Karpas-422 (cell line): ENCODE measurements around the gene NAV2. TPM values are rescaled to one million over a fixed set of nuclear protein-coding genes. Genes with fewer than 3 reads are reported as not detected.
A peak's percentile ranks its signal among the peaks of the same experiment; 100 is the strongest.

Experiments used
- DNase-seq: peaks from one replicate; pipeline ENCODE4 v3.0.0-alpha.2; 2015
- H2AFZ ChIP-seq: fragments of 200-600 bp; sonication (generic); 2 replicates; pipeline ENCODE4 v1.6.1; 2014; ENCODE audit warnings: antibody characterized with exemption, low read length, mixed read lengths
- H3K27ac ChIP-seq: fragments of 200-600 bp; sonication (generic); 2 replicates; pipeline ENCODE4 v1.5.1; 2014; ENCODE audit warnings: mild to moderate bottlenecking, low read length, moderate library complexity
- H3K27me3 ChIP-seq: fragments of 200-600 bp; sonication (generic); 2 replicates; pipeline ENCODE4 v1.6.1; 2014; ENCODE audit warnings: low read length, mixed read lengths
- H3K36me3 ChIP-seq: fragments of 200-600 bp; sonication (generic); 2 replicates; pipeline ENCODE4 v1.6.1; 2014; ENCODE audit warnings: low read length, mixed read lengths; ENCODE audit not compliant: insufficient read depth
- H3K4me1 ChIP-seq: fragments of 200-600 bp; sonication (generic); 2 replicates; pipeline ENCODE4 v1.6.1; 2014; ENCODE audit warnings: mild to moderate bottlenecking, low read length, mixed read lengths
- H3K4me2 ChIP-seq: fragments of 200-600 bp; sonication (generic); 2 replicates; pipeline ENCODE4 v1.6.1; 2014; ENCODE audit warnings: low read length, low read depth, mild to moderate bottlenecking; ENCODE audit not compliant: poor library complexity, severe bottlenecking
- H3K4me3 ChIP-seq: fragments of 200-600 bp; sonication (generic); 2 replicates; pipeline ENCODE4 v1.5.1; 2014; ENCODE audit warnings: mild to moderate bottlenecking, antibody characterized with exemption, low read length, mixed read lengths
- H3K79me2 ChIP-seq: fragments of 200-600 bp; sonication (generic); 2 replicates; pipeline ENCODE4 v1.6.1; 2014; ENCODE audit warnings: mild to moderate bottlenecking, low read length, mixed read lengths
- H3K9ac ChIP-seq: fragments of 200-600 bp; sonication (generic); 2 replicates; pipeline ENCODE4 v1.6.0; 2014; ENCODE audit warnings: low read length
- H3K9me2 ChIP-seq: fragments of 200-600 bp; sonication (generic), shearing (Covaris generic); replicated peaks from 2 replicates; pipeline ENCODE4 v1.6.0; 2014; ENCODE audit warnings: mild to moderate bottlenecking, low read length, moderate library complexity; ENCODE audit not compliant: insufficient read depth
- H3K9me3 ChIP-seq: fragments of 300-700, 200-600 bp; sonication (generic); 2 replicates; pipeline ENCODE4 v1.6.1; 2014; ENCODE audit warnings: low read length, mixed read lengths
- H4K20me1 ChIP-seq: fragments of 200-600 bp; sonication (generic); 2 replicates; pipeline ENCODE4 v1.6.1; 2014; ENCODE audit warnings: mild to moderate bottlenecking, antibody characterized with exemption, low read length, low read depth; ENCODE audit not compliant: insufficient read depth
- total RNA-seq: library from RNA; depleted of rRNA; stranded (reverse); fragments of >200 nt; shearing (Covaris generic); gene quantifications from 2 replicates; pipeline ENCODE4 v1.2.3, GENCODE V29; 2014; ENCODE audit warnings: low replicate concordance

The NAV2 gene
- total RNA-seq, 1 experiment from 2014 or later: not detected

DNA sequence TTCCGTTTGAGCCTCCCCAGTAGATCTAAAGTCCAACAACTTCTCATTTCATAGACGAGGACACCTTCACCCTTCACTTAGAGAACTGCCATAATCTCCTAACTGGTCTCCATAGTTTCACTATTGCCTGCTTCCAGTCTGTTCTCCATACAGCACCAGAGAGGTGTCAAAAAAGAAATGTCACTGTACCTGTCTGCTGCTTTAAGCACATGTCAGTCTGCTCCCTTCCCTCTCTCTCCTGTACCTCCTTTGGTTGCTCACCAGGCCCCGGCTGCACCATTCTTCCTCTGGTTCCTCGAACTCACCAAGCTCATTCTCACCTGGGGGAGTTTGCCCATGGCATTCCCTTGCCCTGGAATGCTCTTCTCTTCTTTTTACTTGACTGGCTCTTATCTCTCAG lies 75.8 kb downstream of the NAV2 start:
- H3K9ac ChIP-seq: no peak overlapping the region
- peaks cover 6% of the 10 kb centered on the region for H3K4me1 ChIP-seq
- H4K20me1 ChIP-seq: no peaks in the 10 kb centered on the region
- H2AFZ ChIP-seq: no peak overlapping the region
- no peak overlapping the region for H3K27ac ChIP-seq
- H3K36me3 ChIP-seq: no peaks in the 10 kb centered on the region
- no peaks in the 10 kb centered on the region for H3K27me3 ChIP-seq
- no peak for DNase-seq
- H3K4me3 ChIP-seq: no peak overlapping the region
- no peaks in the 10 kb centered on the region for H3K9me2 ChIP-seq
- no peaks in the 10 kb centered on the region for H3K9me3 ChIP-seq
- no peak overlapping the region for H3K4me2 ChIP-seq
- H3K79me2 ChIP-seq: no peaks in the 10 kb centered on the region

DNA sequence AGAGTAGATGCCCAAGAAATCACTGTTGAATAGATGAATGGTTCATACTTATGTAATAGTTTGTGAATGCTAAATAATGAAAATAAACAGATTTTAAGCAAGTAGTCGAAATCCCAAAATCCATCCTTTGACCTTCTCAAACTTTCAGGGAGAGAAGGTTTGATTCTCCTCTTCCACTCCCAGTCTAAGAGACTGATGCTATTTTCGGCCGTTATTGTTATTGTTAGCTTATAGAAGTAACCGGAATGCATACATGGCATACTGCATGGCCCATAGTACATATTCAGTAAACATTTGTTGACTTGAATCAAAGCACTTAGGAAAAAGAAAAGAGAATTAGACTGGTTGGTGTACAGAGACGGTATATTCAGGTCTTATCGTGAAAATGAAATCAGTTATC lies 76.6 kb downstream of the NAV2 start:
- H3K27ac ChIP-seq: no peak overlapping the region
- H3K9me3 ChIP-seq: no peaks in the 10 kb centered on the region
- peaks cover 6% of the 10 kb centered on the region for H3K4me1 ChIP-seq
- no peaks in the 10 kb centered on the region for H3K27me3 ChIP-seq
- DNase-seq: no peak
- H3K36me3 ChIP-seq: no peaks in the 10 kb centered on the region
- H3K9me2 ChIP-seq: no peaks in the 10 kb centered on the region
- H3K9ac ChIP-seq: no peak overlapping the region
- no peaks in the 10 kb centered on the region for H4K20me1 ChIP-seq
- H3K4me2 ChIP-seq: no peak overlapping the region
- H3K4me3 ChIP-seq: no peak overlapping the region
- H2AFZ ChIP-seq: no peak overlapping the region
- H3K79me2 ChIP-seq: no peaks in the 10 kb centered on the region

- Histone ChIP-seq H3K79me2 (no peaks in the 10 kb centered on the region), H4K20me1 (no peaks in the 10 kb centered on the region), H3K4me3 (no peak overlapping the region), H3K36me3 (no peaks in the 10 kb centered on the region), H2AFZ (no peak overlapping the region), H3K9ac (no peak overlapping the region), H3K9me3 (no peaks in the 10 kb centered on the region), H3K9me2 (no peaks in the 10 kb centered on the region), H3K27ac (no peak overlapping the region), H3K27me3 (no peaks in the 10 kb centered on the region), H3K4me2 (no peak overlapping the region), H3K4me1 (peaks cover 6% of the 10 kb centered on the region)
- no peak for DNase-seq
These were observed 77.4 kb downstream of the NAV2 start for GRCh38 chr11:19789835-19790710.

DNA sequence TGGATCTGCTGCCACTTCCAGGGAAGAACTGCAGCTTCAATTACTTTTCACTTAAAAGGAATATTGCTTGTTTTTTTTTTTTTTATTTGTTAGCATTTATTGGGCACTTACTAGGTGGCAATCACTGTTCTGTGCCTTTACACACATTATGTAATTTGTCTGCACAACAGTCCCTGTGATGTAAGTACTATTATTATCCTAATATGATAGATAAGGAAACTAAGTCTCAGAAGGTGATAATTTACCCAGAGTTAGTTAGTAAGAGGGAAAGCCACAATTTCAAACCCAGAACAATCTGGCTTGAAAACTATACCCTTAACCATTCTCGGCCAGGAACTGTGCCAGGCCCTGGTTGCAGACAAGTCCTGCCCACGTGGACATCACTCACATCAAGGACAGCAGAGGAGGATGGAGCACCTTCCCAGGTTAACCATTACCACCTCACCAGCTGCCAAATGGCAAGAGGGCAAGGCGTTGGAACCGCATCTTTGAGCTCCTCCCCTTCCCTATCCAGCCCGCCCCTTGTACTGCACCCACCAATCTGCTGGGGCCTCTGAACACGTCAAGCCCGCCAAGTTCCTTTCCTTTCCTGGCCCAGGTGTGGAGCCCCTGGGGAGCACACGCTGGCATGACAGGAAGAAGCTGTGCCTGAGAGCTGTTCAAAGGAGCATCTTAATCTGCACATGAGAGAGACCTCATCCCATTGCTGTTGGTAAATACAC lies 78.4 kb downstream of the NAV2 start:
- no peak overlapping the region for H3K27ac ChIP-seq
- H3K4me1 ChIP-seq: peaks cover 6% of the 10 kb centered on the region
- H4K20me1 ChIP-seq: no peaks in the 10 kb centered on the region
- no peak overlapping the region for H3K4me3 ChIP-seq
- no peak overlapping the region for H3K4me2 ChIP-seq
- H3K9me3 ChIP-seq: no peaks in the 10 kb centered on the region
- H2AFZ ChIP-seq: no peak overlapping the region
- H3K36me3 ChIP-seq: no peaks in the 10 kb centered on the region
- DNase-seq: peak; percentile 55
- no peak overlapping the region for H3K9ac ChIP-seq
- no peaks in the 10 kb centered on the region for H3K9me2 ChIP-seq
- H3K79me2 ChIP-seq: no peaks in the 10 kb centered on the region
- H3K27me3 ChIP-seq: no peaks in the 10 kb centered on the region

- Histone ChIP-seq H4K20me1 (no peaks in the 10 kb centered on the region), H3K27ac (no peak overlapping the region), H3K9ac (no peak overlapping the region), H2AFZ (no peak overlapping the region), H3K9me3 (no peaks in the 10 kb centered on the region), H3K27me3 (no peaks in the 10 kb centered on the region), H3K4me1 (peaks cover 6% of the 10 kb centered on the region), H3K79me2 (no peaks in the 10 kb centered on the region), H3K4me3 (no peak overlapping the region), H3K36me3 (no peaks in the 10 kb centered on the region), H3K4me2 (no peak overlapping the region), H3K9me2 (no peaks in the 10 kb centered on the region)
- no peak for DNase-seq
These were observed 79.9 kb downstream of the NAV2 start for GRCh38 chr11:19792510-19792909.

DNA sequence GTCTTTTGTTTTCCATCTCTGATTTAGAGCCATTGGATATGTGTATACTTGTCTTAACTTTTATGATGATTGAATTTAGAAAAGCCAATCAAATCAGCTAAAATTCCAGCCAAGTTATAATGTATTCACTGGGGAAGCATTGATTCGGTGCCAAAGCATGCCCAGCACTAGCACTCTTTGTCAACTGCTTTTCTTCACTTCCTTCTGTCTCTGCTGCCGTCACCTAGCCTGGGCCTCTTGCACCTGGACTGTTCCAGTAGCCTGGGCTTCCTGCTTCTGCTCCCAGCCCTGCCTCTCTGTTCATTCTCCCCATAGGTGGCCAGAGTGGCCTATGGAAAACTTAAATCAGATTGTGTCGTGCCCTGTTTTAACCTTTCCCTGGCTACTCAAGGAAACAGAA lies 80.7 kb downstream of the NAV2 start:
- H3K27ac ChIP-seq: no peak overlapping the region
- no peak for DNase-seq
- no peak overlapping the region for H3K4me2 ChIP-seq
- no peaks in the 10 kb centered on the region for H4K20me1 ChIP-seq
- no peak overlapping the region for H2AFZ ChIP-seq
- H3K9me2 ChIP-seq: no peaks in the 10 kb centered on the region
- H3K79me2 ChIP-seq: no peaks in the 10 kb centered on the region
- H3K9me3 ChIP-seq: no peaks in the 10 kb centered on the region
- no peaks in the 10 kb centered on the region for H3K27me3 ChIP-seq
- no peaks in the 10 kb centered on the region for H3K36me3 ChIP-seq
- no peak overlapping the region for H3K9ac ChIP-seq
- H3K4me1 ChIP-seq: peaks cover 6% of the 10 kb centered on the region
- no peak overlapping the region for H3K4me3 ChIP-seq

DNA sequence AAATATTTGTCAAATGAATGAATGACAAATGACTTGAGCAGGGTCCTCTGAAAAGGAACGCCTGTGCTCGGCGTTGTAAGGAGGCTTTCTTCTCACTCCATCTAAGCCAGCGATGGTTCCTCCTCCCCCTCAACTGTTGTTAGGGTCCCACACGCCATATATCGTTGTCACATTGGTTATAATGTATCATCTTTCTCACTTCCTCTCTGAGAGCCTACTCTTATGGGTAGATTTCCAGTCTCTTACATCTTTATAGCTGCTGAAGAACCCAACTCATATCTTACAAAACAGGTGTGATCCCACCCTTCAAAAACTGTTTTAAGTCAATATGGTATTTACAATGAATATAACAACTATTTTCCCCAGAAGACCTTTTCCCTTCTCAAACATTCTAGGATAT lies 81.5 kb downstream of the NAV2 start:
- peaks cover 6% of the 10 kb centered on the region for H3K4me1 ChIP-seq
- H3K27me3 ChIP-seq: no peaks in the 10 kb centered on the region
- H3K79me2 ChIP-seq: no peaks in the 10 kb centered on the region
- H3K9me2 ChIP-seq: no peaks in the 10 kb centered on the region
- no peak overlapping the region for H3K27ac ChIP-seq
- H3K36me3 ChIP-seq: no peaks in the 10 kb centered on the region
- no peak overlapping the region for H3K4me2 ChIP-seq
- no peak overlapping the region for H3K4me3 ChIP-seq
- H4K20me1 ChIP-seq: no peaks in the 10 kb centered on the region
- no peak overlapping the region for H3K9ac ChIP-seq
- no peak for DNase-seq
- H2AFZ ChIP-seq: no peak overlapping the region
- H3K9me3 ChIP-seq: no peaks in the 10 kb centered on the region

GRCh38 chr11:19795082-19795481 lies 82.4 kb downstream of the NAV2 start:
- no peak for DNase-seq
- Histone ChIP-seq H2AFZ (no peak overlapping the region), H3K27me3 (no peaks in the 10 kb centered on the region), H3K36me3 (no peaks in the 10 kb centered on the region), H3K4me2 (no peak overlapping the region), H3K27ac (no peak overlapping the region), H3K4me3 (no peak overlapping the region), H3K4me1 (peaks cover 6% of the 10 kb centered on the region), H3K9me2 (no peaks in the 10 kb centered on the region), H3K9ac (no peak overlapping the region), H3K79me2 (no peaks in the 10 kb centered on the region), H3K9me3 (no peaks in the 10 kb centered on the region), H4K20me1 (no peaks in the 10 kb centered on the region)
